K562 (cell line): ENCODE measurements around the gene PHF19. TPM values are rescaled to one million over a fixed set of nuclear protein-coding genes. Genes with fewer than 3 reads are reported as not detected.

Experiments used
- CHD2 ChIP-seq: IDR thresholded peaks from 2 replicates; pipeline ENCODE4 v1.6.1; 2011; ENCODE audit warnings: low read depth, low read length
- FOXK2 ChIP-seq, 2 experiments: fragments of 450-650 bp; IDR thresholded peaks in 1 of 2; conservative IDR thresholded peaks in 1 of 2; 2 replicates each; pipeline ENCODE4 v1.6.1; 2016; ENCODE audit warnings: low read depth in 2 of 2, mild to moderate bottlenecking in 1 of 2
- GTF2F1 ChIP-seq: IDR thresholded peaks from 2 replicates; pipeline ENCODE4 v1.6.1; 2011; ENCODE audit warnings: low read depth, low read length, improper control_type of control experiment
- PHTF2 ChIP-seq: fragments of 250-450 bp; sonication (Bioruptor Pico); IDR thresholded peaks from 2 replicates; pipeline ENCODE4 v1.5.0; 2021; ENCODE audit warnings: mild to moderate bottlenecking
- STAT6 ChIP-seq: sonication (generic); formaldehyde crosslinking; IDR thresholded peaks from 2 replicates; pipeline ENCODE4 v1.8.1; 2023; ENCODE audit warnings: mild to moderate bottlenecking, missing genetic modification reagents
- TBL1XR1 ChIP-seq, 2 experiments: IDR thresholded peaks; 2 replicates each; pipeline ENCODE4 v1.6.1; 2012; ENCODE audit warnings: improper control_type of control experiment in 2 of 2, low read length in 2 of 2, mild to moderate bottlenecking in 1 of 2
- ZFP91 ChIP-seq: sonication (generic); formaldehyde crosslinking; IDR thresholded peaks from 2 replicates; pipeline ENCODE4 v1.8.0; 2022; ENCODE audit warnings: mild to moderate bottlenecking, missing genetic modification reagents
- ZNF551 ChIP-seq: fragments of 250-450 bp; sonication (Bioruptor Pico); IDR thresholded peaks from 2 replicates; pipeline ENCODE4 v1.5.0; 2021; ENCODE audit warnings: mild to moderate bottlenecking, moderate library complexity
- polyA plus RNA-seq, 8 experiments: library from polyadenylated mRNA; depleted of rRNA in 4 of 8; stranded (reverse) in 5 of 8; unstranded in 3 of 8; fragments of >200 nt; fragmentation: Nextera tagmentation in 2 of 8; fragmentation: Illumina TruSeq in 1 of 8; extraction: Ambion mirVana in 2 of 8; extraction: Trizol in 1 of 8; gene quantifications; 2 replicates each; pipeline versions ENCODE4 v1.2.1 to v1.2.3, GENCODE V29; 2011 to 2014; ENCODE audit warnings: inconsistent platforms in 1 of 8, missing spikeins in 1 of 8
- total RNA-seq, 7 experiments: library from RNA; depleted of rRNA in 6 of 7; stranded (reverse); fragments of >200 nt in 6 of 7; fragmentation: Illumina TruSeq in 2 of 7; extraction: Trizol in 2 of 7; gene quantifications; 2 replicates each; pipeline versions ENCODE4 v1.2.1 to v1.2.3, GENCODE V29; 2011 to 2021; ENCODE audit warnings: low replicate concordance in 1 of 7
- TF ChIP-seq, protein P1 (sequence below), 2 experiments: fragments of 150-350 bp in 1 of 2; IDR thresholded peaks; 2 replicates each; pipeline ENCODE4 v1.6.1; 2012 to 2016; ENCODE audit warnings: low read depth in 2 of 2, low read length in 2 of 2, mild to moderate bottlenecking in 1 of 2, moderate library complexity in 1 of 2

Gene PHF19
- total and polyA plus RNA-seq, 9 of the 15 experiments (the other 6 are each of a cell fraction or from before 2014, with no cell fraction given), result 95.8 to 403 (median 255) TPM

- TF ChIP-seq, protein P1, sequence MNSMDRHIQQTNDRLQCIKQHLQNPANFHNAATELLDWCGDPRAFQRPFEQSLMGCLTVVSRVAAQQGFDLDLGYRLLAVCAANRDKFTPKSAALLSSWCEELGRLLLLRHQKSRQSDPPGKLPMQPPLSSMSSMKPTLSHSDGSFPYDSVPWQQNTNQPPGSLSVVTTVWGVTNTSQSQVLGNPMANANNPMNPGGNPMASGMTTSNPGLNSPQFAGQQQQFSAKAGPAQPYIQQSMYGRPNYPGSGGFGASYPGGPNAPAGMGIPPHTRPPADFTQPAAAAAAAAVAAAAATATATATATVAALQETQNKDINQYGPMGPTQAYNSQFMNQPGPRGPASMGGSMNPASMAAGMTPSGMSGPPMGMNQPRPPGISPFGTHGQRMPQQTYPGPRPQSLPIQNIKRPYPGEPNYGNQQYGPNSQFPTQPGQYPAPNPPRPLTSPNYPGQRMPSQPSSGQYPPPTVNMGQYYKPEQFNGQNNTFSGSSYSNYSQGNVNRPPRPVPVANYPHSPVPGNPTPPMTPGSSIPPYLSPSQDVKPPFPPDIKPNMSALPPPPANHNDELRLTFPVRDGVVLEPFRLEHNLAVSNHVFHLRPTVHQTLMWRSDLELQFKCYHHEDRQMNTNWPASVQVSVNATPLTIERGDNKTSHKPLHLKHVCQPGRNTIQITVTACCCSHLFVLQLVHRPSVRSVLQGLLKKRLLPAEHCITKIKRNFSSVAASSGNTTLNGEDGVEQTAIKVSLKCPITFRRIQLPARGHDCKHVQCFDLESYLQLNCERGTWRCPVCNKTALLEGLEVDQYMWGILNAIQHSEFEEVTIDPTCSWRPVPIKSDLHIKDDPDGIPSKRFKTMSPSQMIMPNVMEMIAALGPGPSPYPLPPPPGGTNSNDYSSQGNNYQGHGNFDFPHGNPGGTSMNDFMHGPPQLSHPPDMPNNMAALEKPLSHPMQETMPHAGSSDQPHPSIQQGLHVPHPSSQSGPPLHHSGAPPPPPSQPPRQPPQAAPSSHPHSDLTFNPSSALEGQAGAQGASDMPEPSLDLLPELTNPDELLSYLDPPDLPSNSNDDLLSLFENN (IDR thresholded peaks at IDR 0.05; ENCODE audit: low read depth in 2 of 2, low read length in 2 of 2), result peak in 1 of 2 experiments; percentile 28; a peak in 1 of 4 replicates
- TF ChIP-seq PHTF2 (CRISPR knock-in tag) (no peak), STAT6 (peak; percentile 88; the same call in 1 of the 2 replicates), CHD2 (peak; percentile 22; the same call in 1 of the 2 replicates), GTF2F1 (0 out of 2 replicates have a peak, but pooled peaks have one; percentile 51), FOXK2 (conservative IDR thresholded peaks at IDR 0.05 in 1 of 2, IDR thresholded peaks at IDR 0.05 in 1 of 2; ENCODE audit: low read depth in 2 of 2) (no peak), TBL1XR1 (IDR thresholded peaks at IDR 0.05; ENCODE audit: low read length in 2 of 2) (peak in 1 of 2 experiments; percentile 53; a peak in 1 of 4 replicates), ZNF551 (CRISPR knock-in tag) (no peak), ZFP91 (CRISPR knock-in tag) (no peak)
- TF ChIP-seq, all 486 proteins: peak for 12
Observed at GRCh38 chr9:120878188-120879130, 1.5 kb upstream of the PHF19 start (continued).
